HG02885 (cell line): ENCODE measurements around the gene UCN3.
"Not testable (repeated sequence)": the region's sequence is repeated elsewhere in the genome, so short reads cannot be mapped to it uniquely, and the experiment has no call there.

ENCODE experiments used
- ATAC-seq: cut with Tn5 transposase; IDR thresholded peaks from one replicate; pipeline ENCODE4 v1.9.1; 2021; ENCODE audit warnings: mild to moderate bottlenecking; ENCODE audit not compliant: unreplicated experiment, poor library complexity

UCN3 gene

DNA sequence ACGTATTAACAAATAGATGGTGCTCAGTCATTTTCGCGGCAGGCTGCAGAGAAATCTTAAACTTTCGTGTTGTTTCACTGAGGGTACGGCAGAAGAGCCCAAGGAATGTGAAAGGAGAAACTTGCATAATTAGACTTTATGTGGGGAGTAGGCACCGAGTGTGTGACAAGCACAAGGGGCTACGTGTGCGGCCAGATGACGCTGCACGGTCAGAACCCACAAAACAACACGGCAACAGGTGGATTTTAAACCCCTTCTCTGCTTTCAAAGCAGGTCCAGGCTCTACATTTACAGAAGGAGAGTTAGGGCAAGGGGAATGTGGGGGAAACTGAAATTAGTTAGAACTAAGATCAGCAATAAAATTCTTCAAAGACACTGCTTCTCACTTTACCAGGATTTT, 392 bp upstream of the UCN3 start:
- ATAC-seq = no peak

DNA sequence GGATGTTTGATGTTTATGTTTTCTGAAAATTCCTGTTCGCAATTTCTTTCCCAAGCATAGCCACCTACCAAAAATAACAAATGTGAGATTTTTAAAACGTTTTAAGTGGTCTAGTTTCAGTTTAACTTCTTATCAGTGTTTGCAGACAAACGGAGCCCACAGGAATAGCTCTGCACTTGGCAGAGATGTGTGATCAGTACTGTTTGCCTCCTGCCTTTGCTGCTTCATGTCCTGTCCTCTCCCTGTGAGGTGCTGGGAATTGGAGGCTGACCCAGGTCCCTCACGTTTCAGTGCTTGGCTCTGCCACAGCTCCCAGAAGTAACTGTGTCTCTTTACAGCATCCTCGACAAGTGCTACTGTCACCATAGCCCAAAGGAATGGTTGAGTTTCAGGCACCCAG, 1.2 kb downstream of the UCN3 start:
- ATAC-seq = no peak

DNA sequence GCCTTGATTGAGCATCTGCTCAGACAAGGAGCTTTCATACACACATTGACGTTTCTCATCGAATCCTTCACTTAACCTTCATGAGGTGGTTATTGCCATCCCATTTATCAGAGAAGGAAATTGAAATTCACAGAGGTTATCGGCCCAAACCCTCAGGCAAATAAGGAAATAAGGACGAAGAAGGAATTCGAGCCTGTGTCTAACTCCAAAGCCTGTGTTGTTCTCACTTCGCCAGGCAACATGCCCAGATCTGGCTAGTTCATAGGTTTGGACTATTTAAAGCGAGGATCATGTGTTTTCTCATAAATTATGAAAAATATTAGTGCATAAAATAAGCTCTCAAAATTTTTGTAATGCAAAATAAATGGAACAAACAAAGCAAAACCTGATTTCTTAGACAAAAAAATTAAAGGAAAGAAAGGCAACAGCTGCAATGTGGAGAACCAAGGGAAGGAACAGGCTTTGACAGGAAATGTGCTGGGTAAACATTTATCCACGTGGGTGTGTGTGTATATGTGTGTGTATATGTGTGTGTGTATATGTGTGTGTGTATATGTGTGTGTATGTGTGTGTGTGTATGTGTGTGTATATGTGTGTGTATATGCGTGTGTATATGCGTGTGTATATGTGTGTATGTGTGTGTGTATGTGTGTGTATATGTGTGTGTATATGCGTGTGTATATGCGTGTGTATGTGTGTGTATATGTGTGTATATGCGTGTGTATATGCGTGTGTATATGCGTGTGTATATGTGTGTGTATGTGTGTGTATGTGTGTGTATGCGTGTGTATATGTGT, 4.8 kb downstream of the UCN3 start:
- no peak for ATAC-seq

DNA sequence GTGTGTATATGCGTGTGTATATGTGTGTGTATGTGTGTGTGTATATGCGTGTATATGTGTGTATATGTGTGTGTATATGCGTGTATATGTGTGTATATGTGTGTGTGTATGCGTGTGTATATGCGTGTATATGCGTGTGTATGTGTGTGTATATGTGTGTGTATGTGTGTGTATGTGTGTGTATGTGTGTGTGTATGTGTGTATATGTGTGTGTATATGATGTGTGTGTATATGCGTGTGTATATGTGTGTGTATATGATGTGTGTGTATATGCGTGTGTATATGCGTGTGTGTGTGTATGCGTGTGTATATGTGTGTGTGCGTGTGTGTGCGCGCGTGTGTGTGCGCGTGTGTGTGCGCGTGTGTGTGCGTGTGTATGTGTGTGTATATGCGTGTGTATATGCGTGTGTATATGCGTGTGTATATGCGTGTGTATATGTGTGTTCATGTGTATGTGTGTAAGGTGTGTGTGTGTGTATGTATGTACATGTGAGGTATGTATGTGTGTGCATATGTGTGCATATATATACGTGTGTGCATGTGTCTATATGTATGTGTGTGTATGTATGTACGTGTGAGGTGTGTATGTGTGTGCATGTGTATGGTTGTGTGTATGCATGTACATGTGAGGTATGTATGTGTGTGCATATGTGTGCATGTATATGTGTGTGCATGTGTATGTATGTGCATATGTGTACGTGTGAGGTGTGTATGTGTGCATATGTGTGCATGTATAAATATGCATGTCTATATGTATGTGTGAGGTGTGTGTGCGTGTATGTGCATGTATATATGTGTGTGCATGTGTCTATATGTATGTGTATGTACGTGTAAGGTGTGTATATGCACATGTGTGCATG, 6.0 kb downstream of the UCN3 start:
- no peak for ATAC-seq

DNA sequence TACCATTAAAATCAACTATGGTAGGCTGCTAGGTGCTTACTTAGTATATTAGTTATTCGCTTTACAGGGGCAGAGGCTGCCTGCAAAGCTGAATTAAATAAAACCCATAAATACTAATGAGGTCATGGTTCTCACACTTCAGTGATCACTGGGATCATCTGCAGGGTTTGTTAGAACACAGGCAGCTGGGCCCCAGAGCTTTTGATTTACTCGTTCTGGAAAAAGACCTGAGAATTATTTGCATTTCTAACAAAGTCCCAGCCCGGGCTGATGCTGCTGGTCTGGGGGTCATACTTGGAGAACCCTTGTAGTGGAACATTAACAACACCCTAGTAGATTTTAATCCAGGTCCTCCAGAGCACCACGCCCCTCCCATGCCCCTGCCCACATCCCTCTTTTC, 8.5 kb downstream of the UCN3 start:
- ATAC-seq = no peak

DNA sequence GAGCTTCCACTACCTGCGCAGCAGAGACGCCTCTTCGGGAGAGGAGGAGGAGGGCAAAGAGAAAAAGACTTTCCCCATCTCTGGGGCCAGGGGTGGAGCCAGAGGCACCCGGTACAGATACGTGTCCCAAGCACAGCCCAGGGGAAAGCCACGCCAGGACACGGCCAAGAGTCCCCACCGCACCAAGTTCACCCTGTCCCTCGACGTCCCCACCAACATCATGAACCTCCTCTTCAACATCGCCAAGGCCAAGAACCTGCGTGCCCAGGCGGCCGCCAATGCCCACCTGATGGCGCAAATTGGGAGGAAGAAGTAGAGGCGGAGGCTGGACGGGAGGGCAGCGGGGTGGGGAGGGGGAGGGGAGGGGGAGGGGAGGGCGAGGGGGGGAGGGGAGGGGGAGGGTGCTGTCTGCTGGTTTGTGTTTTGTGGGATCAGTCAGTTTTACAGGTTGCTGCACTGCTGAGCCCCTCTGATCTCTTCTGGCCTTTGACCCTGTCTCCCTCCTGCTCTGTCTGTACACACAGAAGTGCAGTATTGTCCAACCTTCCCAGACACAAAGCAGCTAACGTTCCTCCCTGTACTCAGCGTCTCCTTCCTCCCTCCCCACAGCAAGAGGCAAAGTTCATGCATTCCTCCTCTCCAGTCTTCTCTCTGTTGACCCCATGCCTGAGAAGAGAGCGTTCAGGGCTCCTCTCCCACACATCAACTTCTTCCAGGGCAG, 9.3 kb downstream of the UCN3 start:
- no peak for ATAC-seq

DNA sequence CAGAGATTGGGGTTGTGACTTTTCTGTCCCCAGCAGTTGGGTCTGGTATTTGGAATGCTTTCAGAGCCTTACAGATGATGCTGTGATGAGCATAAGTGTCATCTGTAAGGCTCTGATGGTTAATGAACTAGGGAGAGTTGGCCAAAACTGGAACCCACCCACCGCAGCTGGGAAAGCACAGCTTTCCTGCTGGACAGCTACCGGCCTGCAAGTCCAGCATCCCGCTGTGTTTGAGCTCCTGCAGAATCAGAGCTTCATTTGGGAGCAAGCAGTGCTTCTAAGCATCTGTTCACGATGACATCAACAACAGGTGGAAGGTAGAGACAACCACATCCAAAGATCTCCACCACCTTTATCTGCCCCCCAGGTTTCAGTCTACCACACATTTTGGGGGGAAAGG, 11.7 kb downstream of the UCN3 start:
- ATAC-seq = no peak

DNA sequence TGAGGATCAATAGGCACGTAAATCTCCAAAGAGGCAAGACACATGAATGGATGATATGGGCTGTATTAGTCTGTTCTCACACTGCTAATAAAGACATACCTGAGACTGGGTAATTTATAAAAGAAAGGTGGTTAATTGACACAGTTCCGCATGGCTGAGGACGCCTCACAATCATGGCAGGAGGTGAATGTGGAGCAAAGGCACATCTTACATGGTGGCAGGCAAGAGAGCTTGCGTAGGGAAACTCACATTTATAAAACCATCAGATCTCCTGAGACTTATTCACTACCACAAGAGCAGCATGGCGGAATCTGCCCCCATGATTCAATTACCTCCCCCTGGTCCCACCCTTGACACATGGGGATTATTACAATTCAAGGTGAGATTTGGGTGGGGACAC, 14.4 kb downstream of the UCN3 start:
- not testable (repeated sequence) for ATAC-seq

DNA sequence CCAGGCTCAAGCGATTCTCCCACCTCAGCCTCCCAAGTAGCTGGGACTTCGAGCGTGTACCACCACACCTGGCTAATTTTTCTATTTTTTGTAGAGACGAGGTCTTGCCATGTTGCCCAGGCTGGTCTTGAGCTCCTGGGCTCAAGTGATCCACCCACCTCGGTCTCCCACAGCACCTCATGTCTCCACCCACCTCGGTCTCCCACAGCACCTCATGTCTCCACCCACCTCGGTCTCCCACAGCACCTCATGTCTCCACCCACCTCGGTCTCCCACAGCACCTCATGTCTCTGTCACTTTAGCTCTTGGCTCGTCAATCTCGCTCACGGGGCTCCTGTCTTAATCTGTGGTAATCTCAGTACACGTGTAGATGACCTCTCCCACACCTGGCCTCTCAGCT, 15.6 kb downstream of the UCN3 start:
- ATAC-seq = not testable (repeated sequence)

DNA sequence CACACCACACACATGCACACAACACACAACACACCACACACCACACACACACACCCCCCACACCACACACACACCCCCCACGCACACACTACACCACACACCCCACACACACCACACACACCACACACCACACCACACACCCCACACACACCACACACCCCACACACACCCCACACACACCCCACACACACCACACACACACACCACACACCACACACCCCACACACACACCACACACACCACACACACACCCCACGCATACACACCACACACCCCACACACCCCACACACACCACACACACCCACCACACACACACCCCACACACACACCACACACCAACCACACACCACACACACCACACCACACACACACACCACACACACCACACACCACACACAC, 16.4 kb downstream of the UCN3 start:
- no peak for ATAC-seq

DNA sequence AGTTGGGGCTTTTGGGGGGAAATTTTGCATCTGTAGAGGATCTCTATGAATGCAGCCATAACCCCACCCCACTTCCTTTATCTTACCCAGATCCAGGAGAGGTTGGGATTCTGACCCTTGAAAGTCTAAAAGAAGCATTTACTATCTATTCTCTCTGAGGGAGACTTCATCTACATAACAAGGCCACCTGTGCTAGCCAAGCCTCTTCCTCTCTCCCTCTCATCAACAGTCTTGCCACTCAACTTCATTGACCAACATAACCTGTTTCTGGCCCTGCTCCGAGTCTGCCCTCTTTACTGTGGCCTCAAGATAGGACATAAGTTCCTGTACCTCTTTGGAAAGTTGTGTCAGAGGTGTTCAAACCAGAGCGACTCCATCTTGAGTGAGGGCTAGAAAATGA, 20.5 kb downstream of the UCN3 start:
- no peak for ATAC-seq

DNA sequence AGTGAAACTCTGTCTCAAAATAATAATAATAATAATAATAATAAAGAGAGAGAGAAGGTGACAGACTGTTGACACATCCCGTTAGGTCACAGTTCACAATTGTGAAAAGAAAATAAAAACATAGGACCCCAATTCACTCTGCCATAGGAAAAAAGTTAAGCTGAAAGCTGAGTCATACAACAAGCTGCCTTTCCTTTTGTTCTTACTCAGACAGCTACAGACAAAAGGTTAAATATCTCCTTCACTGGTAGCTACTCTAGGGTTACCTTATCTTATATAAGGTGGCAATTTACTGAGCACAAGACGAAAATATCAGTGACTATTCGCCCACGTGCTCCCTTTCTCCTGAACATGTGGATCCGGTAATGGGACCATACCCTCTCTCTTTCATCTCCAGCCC, 22.4 kb downstream of the UCN3 start:
- no peak for ATAC-seq

DNA sequence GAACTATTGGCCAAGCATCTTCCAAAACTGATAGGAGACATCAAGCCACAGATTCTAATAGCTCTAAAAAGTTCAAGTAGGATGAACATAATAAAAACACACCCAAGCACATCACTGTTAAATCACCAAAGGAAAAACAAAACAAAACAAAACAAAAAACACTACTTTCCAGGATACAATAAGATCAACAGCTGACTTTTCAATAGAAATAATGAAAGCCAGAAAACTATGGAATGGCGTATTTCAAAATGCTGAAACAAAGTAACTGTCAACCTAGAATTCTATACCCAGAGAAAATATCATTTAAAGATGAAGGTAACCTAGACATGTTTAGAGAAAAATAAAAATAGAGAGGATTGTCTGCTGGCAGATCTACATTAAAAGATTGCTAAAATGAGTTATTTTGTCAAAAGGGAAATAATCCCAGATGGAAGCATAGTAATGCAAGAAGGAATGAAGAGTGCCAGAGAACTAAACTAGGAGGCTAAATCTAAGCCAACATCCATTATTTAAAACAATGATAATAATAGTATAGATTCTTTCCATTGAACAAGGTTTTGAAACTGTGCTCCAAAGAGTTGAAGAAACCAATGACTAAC, 25.9 kb downstream of the UCN3 start:
- ATAC-seq = no peak

DNA sequence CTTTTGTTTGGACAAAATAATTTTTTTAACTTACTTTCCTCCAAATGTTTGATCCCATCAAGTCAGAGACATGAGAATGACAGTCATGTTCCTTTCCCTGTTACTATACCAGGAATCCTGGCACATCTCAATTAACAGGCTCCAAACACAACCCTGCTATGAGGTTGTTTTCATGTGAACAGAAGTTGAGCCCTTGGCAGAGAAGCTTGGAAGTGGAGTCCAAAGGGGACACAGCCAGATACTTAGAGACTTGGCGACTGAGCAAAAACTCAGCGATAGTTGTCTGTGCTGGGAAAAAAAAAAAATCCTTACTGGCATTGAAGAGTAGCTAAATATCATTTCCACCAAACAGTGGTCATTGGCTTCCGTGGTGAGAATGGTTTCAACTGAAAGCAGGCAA, 27.0 kb downstream of the UCN3 start:
- no peak for ATAC-seq

DNA sequence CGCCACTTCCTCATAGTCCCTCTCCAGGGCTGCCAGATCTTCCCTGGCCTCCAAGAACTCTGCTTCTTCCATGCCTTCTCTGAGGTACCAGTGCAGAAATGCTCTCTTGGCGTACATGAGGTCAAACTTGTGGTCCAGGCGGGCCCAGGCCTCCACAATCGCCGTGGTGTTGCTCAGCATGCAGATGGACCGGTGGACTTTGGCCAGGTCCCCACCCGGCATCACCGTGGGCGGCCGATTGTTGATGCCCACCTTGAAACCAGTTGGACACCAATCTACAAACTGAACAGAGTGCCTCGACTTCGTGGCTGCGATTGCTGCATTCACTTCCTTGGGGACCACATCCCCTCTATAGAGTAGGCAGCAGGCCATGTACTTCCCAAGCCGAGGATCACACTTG, 28.8 kb downstream of the UCN3 start:
- ATAC-seq = no peak

DNA sequence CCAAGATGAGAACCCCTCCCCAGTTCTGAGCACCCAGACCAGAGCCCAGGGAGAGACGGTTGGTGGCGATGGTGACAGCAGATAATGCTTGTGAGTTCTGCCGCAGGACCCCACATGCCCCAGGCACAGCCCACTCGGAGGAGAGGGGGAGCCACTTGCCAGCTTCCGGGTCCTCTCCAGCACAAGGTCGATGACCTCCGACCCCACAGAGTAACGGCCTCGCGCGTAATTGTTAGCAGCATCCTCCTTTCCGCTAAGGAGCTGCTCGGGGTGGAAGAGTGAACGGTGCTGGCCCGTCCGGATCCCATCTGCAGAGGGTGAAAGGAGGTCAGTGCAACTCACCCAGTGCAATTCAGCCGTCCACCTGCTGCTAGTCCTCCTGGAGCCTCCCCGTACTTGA, 30.4 kb downstream of the UCN3 start:
- no peak for ATAC-seq

DNA sequence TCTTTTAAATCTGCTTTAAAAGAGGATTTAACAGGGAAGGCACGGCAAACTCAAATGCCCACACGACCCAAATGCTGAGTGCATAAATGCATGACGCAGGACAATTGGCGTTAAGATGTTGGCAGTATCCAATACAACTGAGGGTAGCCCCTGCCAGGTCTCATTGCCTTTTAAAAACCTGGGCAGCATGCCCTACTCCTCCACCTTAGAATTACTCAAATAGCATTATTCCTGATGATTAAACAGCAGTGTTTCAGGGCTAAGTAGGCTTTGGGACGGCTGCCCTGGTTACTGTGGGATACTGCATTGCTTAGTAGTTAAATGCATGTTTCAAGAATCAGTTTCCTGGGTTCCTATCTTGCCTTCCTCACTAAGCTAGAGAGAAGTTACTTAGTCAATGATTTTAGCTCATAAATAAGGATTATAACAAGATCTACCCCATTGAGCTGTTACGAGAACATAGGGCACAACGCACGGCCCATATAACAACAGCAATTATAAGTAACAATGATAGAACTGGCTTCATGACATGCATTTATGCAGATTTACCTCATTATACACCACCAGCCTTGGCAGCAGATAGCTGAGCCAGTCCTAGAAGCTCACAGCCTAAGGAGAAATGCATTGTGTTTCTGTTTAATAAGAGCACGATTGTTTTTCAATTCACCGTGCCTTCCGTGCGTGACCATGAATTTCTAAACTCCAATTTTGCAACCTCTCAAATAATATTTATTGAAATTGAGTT, 32.0 kb downstream of the UCN3 start:
- ATAC-seq = no peak

DNA sequence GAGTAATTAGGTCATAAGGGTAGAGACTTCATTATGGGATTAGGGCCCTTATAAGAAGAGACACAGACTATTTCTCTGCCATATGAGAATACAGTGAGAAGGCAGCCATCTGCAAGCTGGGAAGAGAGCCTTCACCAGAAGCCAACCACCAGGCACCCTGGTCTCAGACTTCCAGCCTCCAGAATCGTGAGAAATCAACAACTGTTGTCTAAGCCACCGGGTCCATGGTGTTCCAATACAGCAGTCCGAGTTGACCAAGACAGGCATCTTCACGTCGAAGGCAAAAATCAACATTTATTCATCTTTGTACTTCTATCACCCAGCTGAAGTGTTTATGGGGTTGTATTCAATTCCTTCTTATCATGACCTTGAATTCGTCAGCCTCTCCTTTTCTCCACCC, 34.6 kb downstream of the UCN3 start:
- ATAC-seq = no peak

DNA sequence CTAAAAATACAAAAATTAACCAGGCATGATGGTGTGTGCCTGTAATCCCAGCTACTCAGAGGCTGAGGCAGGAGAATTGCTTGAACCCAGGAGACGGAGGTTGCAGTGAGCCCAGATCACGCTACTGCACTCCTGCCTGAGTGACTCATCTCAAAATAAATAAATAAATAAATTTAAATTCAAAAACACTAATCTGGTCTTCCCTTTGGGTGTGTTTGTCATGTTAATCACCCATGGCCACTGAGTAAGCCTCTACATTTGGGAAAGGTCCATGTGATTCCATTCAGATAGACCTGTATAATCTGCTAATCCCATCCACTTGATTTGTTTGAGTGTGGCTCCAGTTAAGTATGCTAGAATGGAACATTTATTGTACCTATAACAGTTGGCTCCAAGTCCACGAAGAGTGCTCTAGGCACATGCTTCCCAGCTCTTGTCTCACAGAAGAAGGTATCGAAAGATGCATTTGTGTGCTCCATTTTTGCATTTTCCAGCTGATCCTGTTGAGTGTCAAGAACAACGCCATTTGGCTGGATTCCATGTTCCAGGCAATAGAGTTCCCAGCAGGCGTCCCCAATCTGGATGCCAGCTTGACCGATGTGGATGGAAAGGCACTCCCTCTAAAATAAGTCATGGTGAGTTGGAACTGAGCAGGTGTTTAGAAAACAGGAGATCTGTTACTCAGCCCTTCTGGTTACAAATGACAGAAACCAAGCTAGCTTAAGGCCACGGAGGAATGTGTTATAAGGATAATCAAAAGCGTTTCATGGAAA, 35.9 kb downstream of the UCN3 start:
- no peak for ATAC-seq
